HG02571 (cell line): ENCODE measurements around the gene TBCD.
"Not testable (repeated sequence)": the region's sequence is repeated elsewhere in the genome, so short reads cannot be mapped to it uniquely, and the experiment has no call there.

ENCODE experiments used
- ATAC-seq: cut with Tn5 transposase; IDR thresholded peaks from one replicate; pipeline ENCODE4 v1.9.1; 2021; ENCODE audit warnings: mild to moderate bottlenecking, moderate library complexity; ENCODE audit not compliant: unreplicated experiment

TBCD gene

GRCh38 chr17:82984751-82985427 lies 233.0 kb downstream of the TBCD start:
- ATAC-seq = no peak

- no peak for ATAC-seq
These were observed 233.6 kb downstream of the TBCD start for GRCh38 chr17:82985428-82985805.

GRCh38 chr17:82985973-82986372 lies 234.1 kb downstream of the TBCD start:
- no peak for ATAC-seq

- not testable (repeated sequence) for ATAC-seq
These were observed 237.2 kb downstream of the TBCD start for GRCh38 chr17:82989051-82989450.

- no peak for ATAC-seq
These were observed 238.0 kb downstream of the TBCD start for GRCh38 chr17:82989881-82990280.

GRCh38 chr17:82993005-82993404 lies 241.1 kb downstream of the TBCD start:
- ATAC-seq = no peak
